Neural progenitor cell (in vitro differentiated cells): ENCODE data around the gene SAMD10.

Experiments
- CTCF ChIP-seq: fragments of 200-600 bp; sonication (generic); IDR thresholded peaks from 2 replicates; pipeline ENCODE4 v1.5.1; 2017; ENCODE audit warnings: antibody characterized with exemption, mild to moderate bottlenecking
- EZH2phosphoT487 ChIP-seq: fragments of 200-600 bp; sonication (generic); IDR thresholded peaks from 2 replicates; pipeline ENCODE4 v1.6.1; 2017; ENCODE audit warnings: antibody characterized with exemption

- no peak for TF ChIP-seq CTCF
- TF ChIP-seq EZH2phosphoT487, result no peak
Observed at GRCh38 chr20:63976980-63977738, 2.3 kb downstream of the SAMD10 start.
